SIG-M5 (cell line): ENCODE results near the gene SVIL.
"Not testable (repeated sequence)": the region's sequence is repeated elsewhere in the genome, so short reads cannot be mapped to it uniquely, and the experiment has no call there.

Source experiments
- DNase-seq: peaks from one replicate; lab custom pipeline; 2025; lab: John Stamatoyannopoulos, UW

SVIL gene

DNA sequence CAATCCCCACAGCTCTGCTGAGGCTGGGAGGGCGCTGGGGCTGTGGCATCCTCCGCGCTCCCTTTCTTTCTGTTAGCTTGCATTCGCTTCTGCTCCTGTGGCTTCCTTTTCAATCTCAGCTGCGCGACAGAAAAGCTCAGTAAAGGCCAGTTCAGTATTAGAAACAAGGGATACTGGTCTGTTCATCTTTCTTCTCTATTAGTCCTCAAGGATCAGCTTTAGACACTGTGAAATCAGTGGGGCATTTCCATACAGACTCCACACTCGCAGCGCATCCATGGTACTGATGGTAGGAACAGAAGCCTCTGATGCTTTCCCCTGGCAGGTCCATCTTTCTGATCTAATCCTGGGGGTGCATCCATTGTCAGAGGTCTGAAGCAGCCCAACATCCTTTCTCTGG lies 182.2 kb downstream of the SVIL start:
- DNase-seq = no peak

DNA sequence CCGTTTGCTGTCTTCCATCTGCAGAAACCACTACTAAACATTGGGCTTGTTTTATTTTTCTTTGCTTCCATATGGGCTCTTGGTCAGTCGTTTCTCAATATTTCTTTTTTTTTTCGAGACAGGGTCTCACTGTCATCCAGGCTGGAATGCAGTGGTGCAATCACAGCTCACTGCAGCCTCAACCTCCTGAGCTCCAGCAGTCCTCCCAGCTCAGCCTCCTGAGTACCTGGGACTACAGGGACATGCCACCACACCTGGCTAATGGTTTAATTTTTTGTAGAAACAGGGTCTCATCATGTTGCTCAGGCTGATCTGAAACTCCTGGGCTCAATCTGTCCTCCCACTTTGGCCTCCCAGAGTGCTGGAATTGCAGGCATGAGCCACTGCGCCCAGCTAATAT lies 182.8 kb downstream of the SVIL start:
- DNase-seq = no peak

DNA sequence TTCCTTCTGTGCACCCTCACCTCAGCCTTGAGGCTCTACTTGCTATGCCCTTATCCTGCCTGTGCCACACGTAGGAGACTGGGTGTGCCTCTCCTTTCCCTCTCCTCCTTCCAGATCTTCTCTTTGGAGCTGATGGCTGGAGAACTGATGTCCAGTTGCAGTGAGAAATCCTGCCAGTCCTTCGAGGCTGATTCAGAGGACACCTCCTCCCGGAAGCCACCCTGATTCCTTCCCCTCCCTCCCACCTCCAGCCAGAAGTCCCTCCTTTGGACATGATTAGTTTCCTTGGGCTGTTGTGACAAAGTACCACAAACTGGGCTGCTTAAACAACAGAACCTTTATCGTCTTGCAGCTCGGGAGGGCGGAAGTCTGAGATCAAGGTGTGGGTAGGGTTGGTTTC lies 184.4 kb downstream of the SVIL start:
- no peak for DNase-seq

DNA sequence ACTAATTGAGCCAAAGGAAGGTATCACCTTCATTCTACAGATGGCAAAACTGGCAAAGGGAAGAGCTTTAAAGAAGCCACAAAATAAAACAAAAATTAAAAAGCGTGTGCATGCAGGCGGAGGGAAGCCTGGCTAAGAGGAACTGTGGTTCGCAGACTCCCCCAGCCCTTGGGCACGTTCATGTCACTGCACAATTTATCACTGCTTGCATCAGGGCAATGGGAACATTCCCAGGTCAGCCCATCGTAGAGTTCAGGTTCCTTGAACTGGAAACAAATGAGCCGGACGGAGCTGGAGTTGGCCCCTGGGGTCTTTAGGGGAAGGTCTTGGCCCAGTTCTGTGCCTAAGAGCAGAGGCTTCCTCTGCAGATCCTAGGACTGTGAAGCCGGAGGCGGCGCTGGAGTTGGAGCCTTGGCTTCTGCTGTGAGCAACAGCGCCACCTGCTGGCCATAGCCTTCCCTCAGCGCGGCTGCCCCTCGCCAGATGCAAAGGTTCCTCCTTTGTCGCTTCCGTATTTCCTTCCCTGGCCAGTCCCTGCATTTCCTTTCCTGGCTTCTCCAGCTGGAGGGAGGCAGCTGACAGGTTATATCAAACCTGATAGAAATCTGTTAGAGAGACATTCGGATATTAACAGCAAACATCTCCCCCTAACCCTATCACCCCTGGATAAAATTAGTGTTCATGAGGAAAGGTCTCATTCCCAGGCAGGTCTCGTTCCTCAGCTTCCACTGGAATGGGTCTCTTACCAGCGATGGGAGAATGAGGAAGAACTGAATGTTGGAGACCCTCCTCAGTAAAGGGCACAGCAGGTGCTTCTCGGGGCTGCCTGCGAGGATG lies 185.8 kb downstream of the SVIL start:
- DNase-seq = not testable (repeated sequence)

DNA sequence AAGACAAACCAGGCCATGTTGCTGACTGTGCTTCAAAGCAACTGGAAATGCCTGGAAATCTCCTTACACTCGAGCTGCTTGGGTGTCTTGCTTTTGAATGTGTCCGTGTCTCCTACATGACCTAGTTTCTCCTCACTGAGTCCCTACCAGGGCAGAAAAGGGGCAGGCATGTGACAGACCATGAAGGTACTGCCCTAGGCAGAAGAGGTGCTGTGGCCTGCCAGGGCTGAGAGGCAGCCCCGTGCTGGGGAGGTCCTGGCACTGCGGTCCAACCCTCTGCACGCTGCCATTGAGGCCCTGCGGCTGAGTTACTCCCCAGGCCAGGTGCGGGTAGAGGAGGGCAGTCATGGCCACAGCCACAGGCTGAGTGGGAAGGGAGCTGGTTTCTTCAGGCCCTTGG lies 186.6 kb downstream of the SVIL start:
- DNase-seq = no peak

DNA sequence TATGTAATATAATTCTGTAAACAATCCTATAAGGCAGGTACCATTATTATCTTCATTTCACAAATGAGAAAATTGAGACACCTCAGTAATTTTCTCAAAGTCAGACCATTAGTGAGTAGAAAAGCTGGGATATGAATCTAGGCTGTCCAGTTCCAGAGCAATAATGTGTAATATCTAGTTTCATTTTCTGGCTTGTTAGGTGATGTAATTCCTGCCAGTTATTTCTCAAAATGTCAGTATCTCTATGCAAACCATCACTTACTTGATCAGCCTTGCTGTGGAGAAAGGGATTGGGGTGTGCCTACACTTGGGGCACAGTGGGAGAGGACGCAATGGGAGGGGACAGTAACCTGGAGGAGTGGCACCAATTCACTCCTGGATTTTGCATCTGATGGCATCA lies 188.4 kb downstream of the SVIL start:
- DNase-seq = no peak

DNA sequence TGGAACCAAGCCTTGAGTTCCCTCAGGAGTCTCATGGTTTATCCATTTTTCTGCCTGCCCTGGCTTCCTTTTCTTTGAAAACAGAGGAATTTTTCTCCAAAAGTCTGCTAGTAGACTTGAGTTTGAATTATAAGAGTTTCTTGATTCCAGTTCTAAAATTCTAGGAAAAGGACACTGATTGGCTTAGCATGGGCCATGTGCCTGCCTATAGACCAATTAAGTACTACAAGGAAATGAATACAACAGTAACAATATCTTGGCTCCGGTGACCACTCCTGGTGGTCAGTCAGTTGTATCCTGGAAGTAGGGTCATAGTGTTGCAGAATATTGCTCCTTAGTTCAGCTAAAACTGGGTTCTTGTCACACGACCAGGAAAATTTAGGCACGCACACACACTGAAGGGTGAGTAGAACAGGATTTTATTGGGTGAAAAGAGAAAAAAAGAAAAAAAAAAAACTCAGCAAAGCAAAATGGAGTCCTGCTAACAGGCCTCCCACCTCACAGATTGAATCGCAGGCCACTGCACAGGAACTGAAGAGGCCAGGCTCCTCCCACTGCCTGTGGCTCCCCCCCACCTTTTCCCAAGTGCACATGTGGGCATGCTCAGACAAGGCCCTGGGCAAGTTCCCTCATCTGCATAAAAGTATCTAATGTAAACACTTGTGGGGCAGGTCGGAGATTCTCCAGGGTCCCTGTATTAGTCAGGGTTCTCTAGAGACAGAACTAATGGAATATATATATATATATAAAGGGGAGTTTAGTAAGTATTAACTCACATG lies 190.8 kb downstream of the SVIL start:
- no peak for DNase-seq

DNA sequence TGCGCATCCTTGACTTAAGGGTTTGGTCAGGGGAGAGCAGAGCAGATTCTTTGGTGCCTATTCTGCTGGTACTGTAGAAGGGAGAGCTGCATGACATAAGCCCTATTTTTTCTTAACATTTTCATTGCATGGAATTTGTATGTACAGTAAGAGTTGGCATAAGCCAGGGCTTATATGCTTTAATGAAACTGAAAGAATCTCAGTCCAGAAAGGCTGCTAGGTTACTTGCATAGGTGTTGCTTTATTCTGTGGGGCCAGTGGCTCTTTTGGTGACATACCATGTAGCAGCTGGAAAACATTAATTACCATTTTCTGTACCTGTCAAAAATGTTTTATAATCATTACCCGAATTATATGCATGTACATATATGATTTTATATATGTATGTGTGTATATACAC lies 193.8 kb downstream of the SVIL start:
- no peak for DNase-seq

DNA sequence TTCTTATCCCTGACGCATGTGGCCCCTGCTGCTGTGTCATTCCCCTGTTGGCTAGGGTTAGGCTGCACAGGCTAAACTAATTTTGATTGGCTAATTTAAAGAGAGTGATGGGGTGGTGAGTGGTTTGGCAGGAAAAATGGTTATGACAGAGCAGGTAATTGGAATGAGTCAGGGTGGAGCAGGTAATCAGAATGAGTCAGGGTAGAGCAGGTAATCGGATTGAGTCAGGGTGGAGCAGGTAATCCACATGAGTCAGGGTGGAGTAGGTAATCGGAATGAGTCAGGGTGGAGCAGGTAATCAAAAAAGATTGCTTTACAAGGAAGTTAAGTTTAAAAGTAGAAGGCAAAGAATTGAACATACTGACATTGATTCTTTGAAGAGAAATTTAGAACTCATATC lies 195.8 kb downstream of the SVIL start:
- DNase-seq = not testable (repeated sequence)

DNA sequence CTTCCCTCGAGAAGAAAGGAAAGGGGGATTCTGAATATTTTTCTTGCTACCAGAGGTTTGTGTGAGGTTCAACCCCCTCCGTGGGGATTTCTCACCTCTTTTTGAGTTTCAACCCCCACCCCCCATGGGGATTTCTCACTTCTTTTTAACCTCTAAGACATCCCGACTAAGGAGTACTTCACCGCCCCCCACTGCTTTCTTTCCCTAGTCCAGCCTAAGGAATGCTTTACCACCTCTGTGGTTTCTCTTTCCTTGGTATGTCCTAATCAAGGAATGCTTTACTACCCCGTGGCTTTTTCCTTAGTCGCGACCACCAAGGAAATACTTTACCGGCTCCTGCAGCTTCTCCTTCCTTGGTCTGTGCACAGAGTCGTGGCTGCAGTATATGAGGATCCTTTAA lies 196.5 kb downstream of the SVIL start:
- DNase-seq = no peak

DNA sequence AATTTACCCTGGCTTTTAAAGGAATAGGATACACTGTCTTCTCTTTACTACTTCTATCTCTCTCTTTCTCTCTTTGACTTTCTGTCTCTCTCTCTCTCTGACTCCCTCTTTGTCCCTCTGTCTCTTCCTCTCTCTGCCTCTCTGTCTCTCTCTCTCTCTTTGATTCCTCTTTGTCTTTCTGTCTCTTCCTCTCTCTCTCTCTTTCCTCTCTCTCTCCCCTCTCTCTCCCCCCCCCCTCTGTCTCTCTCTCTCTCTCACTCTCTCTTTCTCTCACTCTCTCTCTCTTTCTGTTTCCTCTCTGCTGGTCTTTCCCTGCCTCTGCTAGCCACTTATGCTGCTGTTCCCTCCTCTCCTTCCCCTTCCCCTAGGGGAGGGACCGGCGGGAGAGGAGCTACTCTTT lies 196.9 kb downstream of the SVIL start:
- DNase-seq = no peak

DNA sequence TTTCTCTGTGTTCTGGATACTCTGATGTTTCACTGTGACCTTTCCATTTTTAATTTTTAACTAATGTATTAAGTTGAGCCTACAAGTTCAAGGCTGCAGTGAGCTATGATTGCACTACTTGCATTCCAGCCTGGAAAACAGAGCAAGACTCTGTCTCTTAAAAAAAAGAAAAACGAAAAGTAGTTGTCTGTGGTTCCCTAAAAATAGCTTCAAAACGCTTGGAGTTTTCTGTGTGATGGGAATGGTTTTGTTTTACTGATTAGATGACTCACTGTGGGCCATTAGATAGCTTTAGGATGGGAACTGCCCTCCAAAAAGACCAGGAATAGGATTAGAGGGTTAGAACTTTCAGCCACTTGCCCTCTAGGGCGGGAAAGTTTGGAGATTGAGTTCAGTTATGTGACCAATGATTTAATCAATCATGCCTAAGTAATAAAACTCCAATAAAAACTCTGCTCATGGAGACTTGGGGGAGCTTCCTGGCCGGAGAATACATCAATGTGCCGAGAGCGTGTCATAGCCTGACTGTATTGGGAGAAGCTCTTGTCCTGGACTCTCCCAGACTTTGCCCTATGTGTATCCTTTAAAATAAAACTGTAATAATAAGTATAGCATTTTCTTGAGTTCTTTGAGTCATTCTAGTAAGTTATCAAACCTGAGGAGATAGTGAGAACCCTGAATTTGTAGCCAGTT lies 198.8 kb downstream of the SVIL start:
- DNase-seq = no peak

DNA sequence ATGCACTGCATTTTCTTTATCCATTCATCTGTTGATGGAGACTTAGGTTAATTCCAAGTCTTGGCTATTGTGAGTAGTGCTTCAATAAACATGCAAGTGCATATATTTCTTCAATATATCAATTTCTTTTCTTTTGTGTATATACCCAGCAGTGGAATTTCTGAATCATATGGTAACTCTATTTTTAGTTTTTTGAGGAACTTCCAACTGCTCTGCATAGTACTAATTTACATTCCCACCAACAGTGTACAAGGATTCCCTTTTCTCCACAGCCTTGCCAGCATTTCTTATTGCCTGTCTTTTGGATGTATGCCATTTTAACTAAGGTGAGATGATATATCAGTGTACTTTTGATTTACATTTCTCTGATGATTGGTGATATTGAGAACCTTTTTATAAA lies 200.7 kb downstream of the SVIL start:
- no peak for DNase-seq

DNA sequence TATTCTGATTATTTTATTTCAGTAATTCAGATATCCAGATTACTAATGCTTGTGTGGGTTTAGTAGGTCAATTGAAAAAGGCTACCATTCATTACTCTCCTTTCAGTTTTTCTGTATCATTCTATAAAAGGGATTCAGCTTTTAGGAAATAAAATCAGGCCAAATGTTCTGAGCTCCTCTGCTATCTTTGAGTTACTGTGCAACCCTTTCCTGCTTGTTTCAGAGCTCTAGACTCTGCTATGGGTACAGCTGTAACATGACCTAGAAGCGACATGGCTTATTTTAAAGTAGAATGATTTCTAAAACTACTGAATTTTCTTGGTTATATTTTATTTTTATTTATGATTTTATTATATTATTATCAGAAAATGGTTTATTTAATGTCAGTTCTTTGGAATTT lies 203.1 kb downstream of the SVIL start:
- no peak for DNase-seq

DNA sequence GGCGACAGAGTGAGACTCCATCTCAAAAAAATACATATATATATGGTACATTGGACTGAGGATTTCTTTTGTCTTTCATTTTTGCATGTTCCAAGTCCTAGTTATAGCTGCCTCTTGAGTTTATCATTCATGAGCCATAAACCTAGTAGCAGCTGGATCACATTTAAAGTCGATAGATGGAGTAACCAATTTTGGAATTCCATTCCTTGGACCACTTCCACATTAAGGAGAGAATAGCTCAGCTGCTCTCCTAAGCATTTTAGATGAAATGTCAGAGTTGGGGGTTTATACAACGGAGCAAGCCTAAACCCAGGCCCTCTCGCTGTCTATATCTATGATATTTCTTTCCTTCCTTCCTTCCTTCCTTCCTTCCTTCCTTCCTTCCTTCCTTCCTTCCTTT lies 204.7 kb downstream of the SVIL start:
- DNase-seq = no peak

DNA sequence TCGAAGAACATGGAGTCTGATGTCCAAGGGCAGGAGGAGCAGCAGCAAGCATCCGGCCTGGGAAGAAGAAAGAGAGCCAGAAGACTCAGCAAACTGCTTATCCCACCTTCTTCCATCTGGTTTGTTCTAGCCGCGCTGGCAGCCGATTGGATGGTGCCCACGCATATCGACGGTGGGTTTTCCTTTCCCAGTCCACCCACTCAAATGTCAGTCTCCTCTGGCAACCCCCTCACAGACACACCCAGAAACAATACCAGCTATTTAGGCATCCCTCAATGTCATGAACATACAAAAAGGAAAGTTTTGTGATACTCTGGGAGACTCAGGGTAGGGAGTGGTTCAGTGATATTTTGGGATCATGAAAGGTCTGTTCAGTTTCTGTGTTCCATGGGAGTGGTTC lies 206.3 kb downstream of the SVIL start:
- DNase-seq = no peak

DNA sequence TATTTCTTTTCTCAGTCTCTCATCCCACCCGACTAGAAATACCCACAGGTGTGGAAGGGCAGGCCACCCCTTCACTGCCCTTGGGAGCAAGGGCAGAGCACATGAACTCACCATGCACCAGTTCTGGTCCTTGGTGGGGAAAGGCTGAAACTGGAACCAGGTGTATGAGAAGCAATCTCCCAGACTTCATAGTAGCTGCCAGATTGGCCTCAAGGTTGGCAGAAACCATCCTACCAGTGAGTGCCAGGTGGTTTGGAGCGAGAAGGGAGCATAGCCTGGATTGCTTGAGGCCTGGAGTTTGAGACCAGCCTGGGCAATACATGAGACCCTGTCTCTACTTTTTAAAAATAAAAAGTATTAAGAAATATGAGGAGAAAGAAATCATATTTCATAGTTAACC lies 207.1 kb downstream of the SVIL start:
- DNase-seq = no peak

DNA sequence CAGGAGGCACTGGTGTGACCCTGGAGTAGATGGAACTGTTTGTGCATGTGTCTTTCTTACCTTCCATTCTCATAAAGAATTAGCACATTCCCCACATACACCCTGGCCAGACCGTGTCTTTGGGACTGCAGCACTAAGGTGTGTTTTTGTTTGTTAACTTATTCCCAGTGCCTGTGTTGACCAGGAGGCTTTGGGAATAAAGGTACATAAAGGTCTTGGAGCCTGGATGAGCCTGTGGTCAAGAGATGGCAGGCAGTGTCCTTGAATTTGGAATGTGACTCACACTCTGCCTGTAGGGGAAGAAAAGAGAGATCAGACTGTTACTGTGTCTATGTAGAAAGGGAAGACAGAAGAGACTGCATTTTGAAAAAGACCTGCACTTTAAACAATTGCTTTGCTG lies 208.4 kb downstream of the SVIL start:
- DNase-seq = no peak

DNA sequence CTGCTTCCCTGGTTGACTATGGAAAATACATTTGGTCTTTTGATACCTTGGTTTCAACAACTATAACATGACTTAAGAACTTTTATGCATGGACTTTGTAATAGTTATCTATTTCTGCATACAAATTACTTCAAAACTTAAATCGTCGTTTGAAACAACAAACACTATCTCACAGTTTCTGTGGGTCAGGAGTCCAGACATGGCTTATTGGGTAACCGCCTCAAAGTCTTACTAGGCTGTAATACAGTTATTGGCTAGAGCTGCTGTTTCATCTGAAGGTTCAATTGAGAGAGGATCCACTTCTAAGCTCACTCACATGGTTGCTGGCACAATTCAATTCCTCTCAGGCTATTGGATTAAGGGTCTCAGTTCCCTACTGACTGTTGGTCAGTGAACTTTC lies 210.8 kb downstream of the SVIL start:
- no peak for DNase-seq

DNA sequence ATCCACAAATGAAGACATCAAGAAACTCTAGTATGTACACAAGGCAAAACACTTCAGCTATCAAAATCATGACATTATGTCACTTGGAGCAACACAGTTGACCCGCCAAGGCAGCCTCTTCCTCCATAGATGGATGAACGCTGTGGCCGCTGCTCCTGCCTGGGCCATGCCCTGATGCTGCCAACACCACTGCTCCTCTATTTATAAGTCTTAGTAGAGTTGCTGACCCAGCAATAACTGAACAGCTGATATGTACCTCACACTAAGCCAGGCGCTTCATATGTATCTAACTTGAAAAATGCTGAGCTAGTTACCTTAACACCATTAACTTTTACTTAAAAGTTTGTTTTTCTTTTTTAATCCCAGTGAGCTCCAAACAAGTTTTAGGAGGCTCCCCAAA lies 214.0 kb downstream of the SVIL start:
- DNase-seq = no peak

DNA sequence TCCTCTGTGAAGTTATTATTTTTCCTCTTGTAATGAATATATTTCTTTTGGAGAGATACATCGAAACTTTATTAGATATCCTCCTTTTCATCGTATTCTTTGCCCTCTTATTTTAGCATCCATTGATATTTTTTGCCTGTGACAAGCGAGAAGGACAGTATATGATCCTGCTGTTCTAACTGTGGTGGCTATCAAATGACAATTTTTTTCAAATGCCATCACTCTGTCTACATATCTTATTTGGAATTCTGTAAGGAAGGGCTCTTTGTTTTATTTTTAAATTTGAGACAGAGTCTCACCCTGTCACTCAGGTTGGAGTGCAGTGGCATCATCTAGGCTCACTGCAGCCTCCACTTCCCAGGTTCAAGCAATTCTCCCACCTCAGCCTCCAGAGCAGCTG lies 217.4 kb downstream of the SVIL start:
- no peak for DNase-seq

DNA sequence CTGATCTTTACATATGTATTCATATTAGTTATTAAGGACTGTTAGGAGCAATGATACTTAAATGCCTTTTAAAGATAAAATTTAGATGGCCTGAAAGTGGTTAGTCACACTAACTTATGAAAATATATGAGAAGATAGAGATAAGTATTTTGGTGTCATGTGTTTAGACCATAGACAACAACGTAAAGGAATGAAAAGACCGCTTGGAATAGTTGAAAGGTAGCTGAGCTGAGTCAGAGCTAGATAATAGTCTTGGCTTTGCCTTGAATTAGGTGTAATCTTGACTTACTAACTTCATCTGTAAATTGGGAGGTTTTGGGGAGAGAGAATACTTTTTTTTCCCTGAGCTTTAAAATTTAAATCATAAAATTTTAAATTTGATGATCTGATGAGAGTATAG lies 218.9 kb downstream of the SVIL start:
- no peak for DNase-seq

DNA sequence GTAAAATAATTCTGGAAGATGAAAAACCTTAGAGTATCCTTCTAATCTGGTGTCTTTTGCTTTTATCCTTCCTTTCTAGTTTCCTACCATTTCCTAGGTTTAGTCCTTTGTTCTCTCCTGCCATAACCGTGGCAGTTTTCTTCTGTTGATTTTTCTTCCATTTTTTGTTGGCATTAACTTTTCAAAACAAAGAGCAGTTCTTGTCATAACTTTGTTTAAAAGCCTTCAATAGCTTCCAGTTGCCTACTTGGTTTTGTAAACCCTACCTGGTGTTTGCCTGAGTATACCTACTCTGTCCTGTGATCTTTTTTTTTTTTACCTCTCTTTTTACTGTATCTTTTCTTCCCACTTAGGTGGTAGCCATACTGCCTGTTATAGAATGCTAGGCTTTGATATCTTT lies 220.3 kb downstream of the SVIL start:
- DNase-seq = no peak
